Endothelial cell of umbilical vein (primary cell): ENCODE data around the gene OR13J1. TPM values are rescaled to one million over a fixed set of nuclear protein-coding genes. Genes with fewer than 3 reads are reported as not detected.

Source experiments
- BruUV-seq: library from RNA; stranded (reverse); fragments of 400-500 nt; replicated peaks from 2 replicates; lab custom pipeline; 2021; lab: Mats Ljungman, UMichigan
- CTCF ChIA-PET: fragments of 300-600, 350-600 bp; sonication (Branson Sonifier 250); formaldehyde crosslinking; loops from one replicate; lab custom pipeline; 2021; ENCODE audit warnings: antibody characterized with exemption, inconsistent platforms; lab: Charles Lee
- POLR2A ChIA-PET: fragments of 300-600, 350-600 bp; sonication (Branson Sonifier 250); formaldehyde crosslinking; loops from one replicate; lab custom pipeline; 2021; ENCODE audit warnings: antibody characterized with exemption, inconsistent platforms; lab: Charles Lee
- DNase-seq: peaks from one replicate; pipeline ENCODE4 v3.0.0-alpha.2; 2011; ENCODE audit warnings: low read depth, low spot score
- FAIRE-seq: peaks from 2 replicates; lab custom pipeline; 2011; peaks lifted over from hg19 to GRCh38; lab: Jason Lieb, UNC
- H2AFZ ChIP-seq: 2 replicates; pipeline ENCODE4 v1.6.0; 2012; ENCODE audit warnings: low read depth, low read length, control low read depth, inconsistent platforms
- H3K27ac ChIP-seq: 2 replicates; pipeline ENCODE4 v1.5.1; 2011; ENCODE audit warnings: low read depth, mild to moderate bottlenecking, control low read depth, low read length, moderate library complexity; ENCODE audit not compliant: insufficient read depth
- H3K27me3 ChIP-seq, 2 experiments: 2 replicates each; pipeline versions ENCODE4 v1.6.0 to v1.6.1; 2011; ENCODE audit warnings: low read length in 2 of 2, mixed read lengths in 1 of 2; ENCODE audit not compliant: control insufficient read depth in 2 of 2, insufficient read depth in 2 of 2
- H3K36me3 ChIP-seq, 2 experiments: 2 replicates in 1 of 2; 3 replicates in 1 of 2; pipeline ENCODE4 v1.5.1; 2011; ENCODE audit warnings: low read length in 2 of 2, mild to moderate bottlenecking in 1 of 2, moderate library complexity in 1 of 2; ENCODE audit not compliant: control insufficient read depth in 2 of 2, insufficient read depth in 2 of 2; ENCODE audit errors: extremely low read depth in 1 of 2
- H3K4me1 ChIP-seq: 3 replicates; pipeline ENCODE4 v1.5.1; 2011; ENCODE audit warnings: mild to moderate bottlenecking, low read length; ENCODE audit not compliant: control insufficient read depth, insufficient read depth; ENCODE audit errors: extremely low read depth
- H3K4me2 ChIP-seq: 2 replicates; pipeline ENCODE4 v1.6.1; 2011; ENCODE audit warnings: low read length, control low read depth, mixed read lengths; ENCODE audit not compliant: insufficient read depth
- H3K4me3 ChIP-seq, 3 experiments: fragments of 200-600 bp in 1 of 3; sonication (generic), shearing (Covaris generic) in 1 of 3; replicated peaks in 1 of 3; 2 replicates each; pipeline ENCODE4 v1.5.1; 2011 to 2016; ENCODE audit warnings: control low read depth in 3 of 3, low read length in 3 of 3, mild to moderate bottlenecking in 2 of 3, inconsistent platforms in 1 of 3, low read depth in 1 of 3, moderate library complexity in 1 of 3; ENCODE audit not compliant: insufficient read depth in 1 of 3
- H3K79me2 ChIP-seq: 2 replicates; pipeline ENCODE4 v1.6.0; 2012; ENCODE audit warnings: low read length, inconsistent platforms; ENCODE audit not compliant: control insufficient read depth, insufficient read depth
- H3K9ac ChIP-seq: replicated peaks from 2 replicates; pipeline ENCODE3; 2011; ENCODE audit warnings: low read length, control low read depth; ENCODE audit not compliant: insufficient read depth; ENCODE audit errors: extremely low read depth
- H3K9me1 ChIP-seq: replicated peaks from 3 replicates; pipeline ENCODE4 v1.6.0; 2011; ENCODE audit warnings: mild to moderate bottlenecking, low read length; ENCODE audit not compliant: control insufficient read depth, insufficient read depth; ENCODE audit errors: extremely low read depth
- H3K9me3 ChIP-seq: replicated peaks from 2 replicates; pipeline ENCODE4 v1.5.1; 2012; ENCODE audit warnings: low read length, inconsistent platforms; ENCODE audit not compliant: control insufficient read depth, insufficient read depth
- H4K20me1 ChIP-seq: replicated peaks from 2 replicates; pipeline ENCODE3; 2011; ENCODE audit warnings: mild to moderate bottlenecking, low read length; ENCODE audit not compliant: control insufficient read depth, insufficient read depth; ENCODE audit errors: extremely low read depth
- EZH2 ChIP-seq: IDR thresholded peaks from 2 replicates; pipeline ENCODE4 v1.6.1; 2012; ENCODE audit warnings: borderline replicate concordance, low read depth, mild to moderate bottlenecking, moderate library complexity, low read length, inconsistent platforms; ENCODE audit not compliant: severe bottlenecking
- FOS ChIP-seq: IDR thresholded peaks from 2 replicates; pipeline ENCODE4 v1.6.1; 2011; ENCODE audit warnings: mild to moderate bottlenecking, low read length, moderate library complexity, borderline replicate concordance; ENCODE audit not compliant: insufficient read depth
- GATA2 ChIP-seq: IDR thresholded peaks from 2 replicates; pipeline ENCODE4 v1.7.0; 2011; ENCODE audit warnings: low read depth, mild to moderate bottlenecking, moderate library complexity, mixed read lengths, low read length; ENCODE audit not compliant: insufficient read length, insufficient read depth
- JUN ChIP-seq: IDR thresholded peaks from 2 replicates; pipeline ENCODE4 v1.6.1; 2011; ENCODE audit warnings: borderline replicate concordance, low read depth; ENCODE audit not compliant: insufficient read length, insufficient read depth
- MYC ChIP-seq: IDR thresholded peaks from one replicate; pipeline ENCODE4 v1.6.1; 2011; ENCODE audit warnings: mild to moderate bottlenecking, low read depth, low read length
- POLR2A ChIP-seq: IDR thresholded peaks from 2 replicates; pipeline ENCODE4 v1.6.1; 2012; ENCODE audit warnings: low read depth, mild to moderate bottlenecking, control low read depth, low read length
- POLR2AphosphoS5 ChIP-seq: IDR thresholded peaks from 2 replicates; pipeline ENCODE4 v1.6.1; 2012; ENCODE audit warnings: low read depth, mild to moderate bottlenecking, control low read depth, low read length, moderate library complexity; ENCODE audit not compliant: insufficient read depth
- dilution Hi-C: fragments of 300-500 bp; cut with MboI; formaldehyde crosslinking; loops from one replicate; pipeline ENCODE4 v1.15.0; 2019; ENCODE audit warnings: low sequenced_read_pairs; ENCODE audit not compliant: extremely low pct_ligation_motif_present
- intact Hi-C: fragments of 100-400 bp; cut with micrococcal nuclease; formaldehyde crosslinking; loops from one replicate; pipeline ENCODE4 v1.10.0; 2022
- polyA plus RNA-seq, 4 experiments: library from polyadenylated mRNA; depleted of rRNA in 3 of 4; stranded (reverse) in 3 of 4; unstranded in 1 of 4; fragments of >200 nt; gene quantifications; 2 replicates each; pipeline versions ENCODE4 v1.2.1 to v1.2.3, GENCODE V29; 2011 to 2012; ENCODE audit warnings: missing spikeins in 1 of 4
- total RNA-seq: library from RNA; stranded (reverse); gene quantifications from 2 replicates; pipeline ENCODE4 v1.2.3, GENCODE V29; 2021
- TF ChIP-seq, protein P1 (sequence below): IDR thresholded peaks from 2 replicates; pipeline ENCODE4 v1.6.1; 2011; ENCODE audit not compliant: insufficient read depth, insufficient read length
- TF ChIP-seq, protein P2 (sequence below), 2 donors: IDR thresholded peaks; 1 replicate in 1 of 2; 2 replicates in 1 of 2; pipeline ENCODE4 v1.5.1; 2011; ENCODE audit warnings: low read length in 2 of 2, mild to moderate bottlenecking in 2 of 2, moderate library complexity in 2 of 2, control low read depth in 1 of 2, inconsistent platforms in 1 of 2, low read depth in 1 of 2; ENCODE audit not compliant: insufficient read depth in 1 of 2; ENCODE audit errors: extremely low read depth in 1 of 2

OR13J1 gene
- total and polyA plus RNA-seq, 2 donors (not counting 3 experiments of a cell fraction or from before 2014, with no cell fraction given), result not detected

DNA sequence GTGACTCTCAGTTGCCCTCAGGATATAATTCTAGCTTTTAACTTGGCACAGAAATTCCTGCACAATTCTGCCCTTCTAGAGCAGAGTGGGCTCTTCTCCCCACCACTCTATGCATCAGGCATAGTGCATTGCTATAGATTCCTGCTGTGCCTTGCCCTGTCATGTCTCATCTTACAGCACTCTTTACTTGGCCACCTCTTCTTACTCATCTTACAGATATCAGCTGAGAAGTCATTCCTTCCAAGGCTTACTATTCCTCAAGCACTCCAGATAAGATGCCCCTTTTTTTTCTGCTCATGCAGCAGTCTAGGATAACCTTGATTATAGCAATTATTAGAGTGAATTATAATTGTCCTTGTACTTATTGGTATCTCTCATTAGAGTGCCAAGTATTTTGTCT, 47.3 kb downstream of the OR13J1 start:
- TF ChIP-seq, protein P1, sequence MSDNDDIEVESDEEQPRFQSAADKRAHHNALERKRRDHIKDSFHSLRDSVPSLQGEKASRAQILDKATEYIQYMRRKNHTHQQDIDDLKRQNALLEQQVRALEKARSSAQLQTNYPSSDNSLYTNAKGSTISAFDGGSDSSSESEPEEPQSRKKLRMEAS, result no peak
- TF ChIP-seq GATA2 (no peak), FOS (no peak), JUN (no peak)
- intact Hi-C loops (no loop called here), dilution Hi-C loops (no loop called here)
- H3K9ac ChIP-seq, result no peak overlapping the region
- H2AFZ ChIP-seq, result no peak overlapping the region
- H3K36me3 ChIP-seq, result no peaks in the 10 kb centered on the region
- FAIRE-seq, result no peak
- no peak overlapping the region for H3K4me2 ChIP-seq
- H3K79me2 ChIP-seq, result no peaks in the 10 kb centered on the region
- ChIA-PET CTCF (interaction anchor here (1.8 to 7.6 kb wide), 2 partner anchors 8 to 32 kb away, joined by 5 to 277 read pairs; partner anchors contain the start of genes HINT2 and NPR2), POLR2A (no interaction called here)
- H3K4me1 ChIP-seq, result no peaks in the 10 kb centered on the region
- H3K9me1 ChIP-seq, result no peaks in the 10 kb centered on the region
- no peaks in the 10 kb centered on the region for H4K20me1 ChIP-seq
- no peak overlapping the region for H3K4me3 ChIP-seq
- no peaks in the 10 kb centered on the region for H3K9me3 ChIP-seq
- no peak overlapping the region for H3K27ac ChIP-seq
- no TSS peak for BruUV-seq
- no peak for DNase-seq
- H3K27me3 ChIP-seq, result peaks cover 0 to 2% of the 10 kb centered on the region in 2 experiments

DNA sequence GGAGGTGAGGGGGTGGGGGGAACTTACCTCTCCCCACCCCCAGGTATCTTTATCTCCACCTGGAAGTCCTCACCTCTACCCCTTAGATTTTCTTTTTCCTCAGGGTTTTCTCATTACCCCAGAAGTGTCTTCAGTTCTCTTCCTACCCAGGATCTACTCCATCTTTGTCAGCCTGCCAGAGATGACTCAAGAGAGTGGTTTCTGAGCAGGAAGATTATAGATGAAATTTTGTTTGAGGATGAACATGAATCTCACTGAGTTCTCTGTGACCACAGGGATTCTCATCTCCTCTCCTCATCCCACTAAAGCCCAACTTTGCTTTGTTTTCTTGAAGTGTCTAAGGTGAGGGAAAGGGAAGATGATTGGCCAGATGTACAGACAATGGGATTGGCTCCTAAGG, 50.1 kb downstream of the OR13J1 start:
- TF ChIP-seq JUN (no peak), POLR2A (no peak), FOS (no peak), EZH2 (no peak), POLR2AphosphoS5 (no peak), GATA2 (no peak), MYC (no peak)
- TF ChIP-seq, protein P2, sequence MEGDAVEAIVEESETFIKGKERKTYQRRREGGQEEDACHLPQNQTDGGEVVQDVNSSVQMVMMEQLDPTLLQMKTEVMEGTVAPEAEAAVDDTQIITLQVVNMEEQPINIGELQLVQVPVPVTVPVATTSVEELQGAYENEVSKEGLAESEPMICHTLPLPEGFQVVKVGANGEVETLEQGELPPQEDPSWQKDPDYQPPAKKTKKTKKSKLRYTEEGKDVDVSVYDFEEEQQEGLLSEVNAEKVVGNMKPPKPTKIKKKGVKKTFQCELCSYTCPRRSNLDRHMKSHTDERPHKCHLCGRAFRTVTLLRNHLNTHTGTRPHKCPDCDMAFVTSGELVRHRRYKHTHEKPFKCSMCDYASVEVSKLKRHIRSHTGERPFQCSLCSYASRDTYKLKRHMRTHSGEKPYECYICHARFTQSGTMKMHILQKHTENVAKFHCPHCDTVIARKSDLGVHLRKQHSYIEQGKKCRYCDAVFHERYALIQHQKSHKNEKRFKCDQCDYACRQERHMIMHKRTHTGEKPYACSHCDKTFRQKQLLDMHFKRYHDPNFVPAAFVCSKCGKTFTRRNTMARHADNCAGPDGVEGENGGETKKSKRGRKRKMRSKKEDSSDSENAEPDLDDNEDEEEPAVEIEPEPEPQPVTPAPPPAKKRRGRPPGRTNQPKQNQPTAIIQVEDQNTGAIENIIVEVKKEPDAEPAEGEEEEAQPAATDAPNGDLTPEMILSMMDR (IDR thresholded peaks at IDR 0.05; ENCODE audit: extremely low read depth in 1 of 2, insufficient read depth in 1 of 2, low read depth in 1 of 2, low read length in 2 of 2), result no peak
- TF ChIP-seq, protein P1, result no peak
- DNase-seq (no peak), FAIRE-seq (no peak)
- Histone ChIP-seq H3K4me2 (no peak overlapping the region), H3K9ac (no peak overlapping the region), H2AFZ (no peak overlapping the region), H3K27ac (no peak overlapping the region), H3K9me1 (no peaks in the 10 kb centered on the region), H3K27me3 (peaks cover 0 to 2% of the 10 kb centered on the region in 2 experiments), H3K4me1 (no peaks in the 10 kb centered on the region), H3K4me3 (no peak overlapping the region), H3K36me3 (no peaks in the 10 kb centered on the region), H3K9me3 (no peaks in the 10 kb centered on the region), H4K20me1 (no peaks in the 10 kb centered on the region), H3K79me2 (no peaks in the 10 kb centered on the region)
- ChIA-PET POLR2A (no interaction called here), CTCF (interaction anchor here (1.0 to 2.6 kb wide), 2 partner anchors 30 to 84 kb away, joined by 4 to 10 read pairs; no protein-coding TSS in a partner anchor)
- dilution Hi-C loops (no loop called here), intact Hi-C loops (no loop called here)
- BruUV-seq, result no TSS peak
